Measurements from ENCODE around the gene ARPC1B.

ARPC1B gene

GRCh38 chr7:99407872-99408378 lies 33.4 kb downstream of the ARPC1B start:
- POLR2A ChIA-PET: interaction anchor here (0.9 to 2.5 kb wide), 8 partner anchors 9 to 97 kb away, joined by 4 to 15 read pairs (median 6); partner anchors contain the start of genes ARPC1B and ZKSCAN5
- no peak for DNase-seq (ENCODE audit: extremely low spot score)
- CTCF ChIA-PET: interaction anchor here (0.9 to 2.9 kb wide), 8 partner anchors 8 to 584 kb away, joined by 3 to 17 read pairs (median 4); no protein-coding TSS in a partner anchor
- TF ChIP-seq, protein P1, sequence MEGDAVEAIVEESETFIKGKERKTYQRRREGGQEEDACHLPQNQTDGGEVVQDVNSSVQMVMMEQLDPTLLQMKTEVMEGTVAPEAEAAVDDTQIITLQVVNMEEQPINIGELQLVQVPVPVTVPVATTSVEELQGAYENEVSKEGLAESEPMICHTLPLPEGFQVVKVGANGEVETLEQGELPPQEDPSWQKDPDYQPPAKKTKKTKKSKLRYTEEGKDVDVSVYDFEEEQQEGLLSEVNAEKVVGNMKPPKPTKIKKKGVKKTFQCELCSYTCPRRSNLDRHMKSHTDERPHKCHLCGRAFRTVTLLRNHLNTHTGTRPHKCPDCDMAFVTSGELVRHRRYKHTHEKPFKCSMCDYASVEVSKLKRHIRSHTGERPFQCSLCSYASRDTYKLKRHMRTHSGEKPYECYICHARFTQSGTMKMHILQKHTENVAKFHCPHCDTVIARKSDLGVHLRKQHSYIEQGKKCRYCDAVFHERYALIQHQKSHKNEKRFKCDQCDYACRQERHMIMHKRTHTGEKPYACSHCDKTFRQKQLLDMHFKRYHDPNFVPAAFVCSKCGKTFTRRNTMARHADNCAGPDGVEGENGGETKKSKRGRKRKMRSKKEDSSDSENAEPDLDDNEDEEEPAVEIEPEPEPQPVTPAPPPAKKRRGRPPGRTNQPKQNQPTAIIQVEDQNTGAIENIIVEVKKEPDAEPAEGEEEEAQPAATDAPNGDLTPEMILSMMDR (IDR thresholded peaks at IDR 0.05; ENCODE audit: control extremely low read depth, extremely low read depth, low read depth, missing control alignments): no peak

- DNase-seq (ENCODE audit: extremely low spot score): peak; percentile 95
- ChIA-PET POLR2A (interaction anchor here (0.5 to 2.5 kb wide), 12 partner anchors 9 to 1266 kb away, joined by 3 to 16 read pairs (median 6); partner anchors contain the start of genes ARPC1B and ZKSCAN5), CTCF (interaction anchor here (1.0 to 2.9 kb wide), 7 partner anchors 9 to 583 kb away, joined by 3 to 17 read pairs (median 4); no protein-coding TSS in a partner anchor)
- TF ChIP-seq, protein P1 (IDR thresholded peaks at IDR 0.05; ENCODE audit: control extremely low read depth, extremely low read depth, low read depth, missing control alignments): no peak
These were observed 34.1 kb downstream of the ARPC1B start, which contains the start of the genes BUD31 and PDAP1 for GRCh38 chr7:99408379-99409191. Gene BUD31, plus strand, starts transcription at chr7:99408969. Its CDS starts 2,124 bp downstream, at chr7:99411093. Gene PDAP1, minus strand, starts transcription at chr7:99408597. Its CDS starts 49 bp downstream, at chr7:99408548.

DNA sequence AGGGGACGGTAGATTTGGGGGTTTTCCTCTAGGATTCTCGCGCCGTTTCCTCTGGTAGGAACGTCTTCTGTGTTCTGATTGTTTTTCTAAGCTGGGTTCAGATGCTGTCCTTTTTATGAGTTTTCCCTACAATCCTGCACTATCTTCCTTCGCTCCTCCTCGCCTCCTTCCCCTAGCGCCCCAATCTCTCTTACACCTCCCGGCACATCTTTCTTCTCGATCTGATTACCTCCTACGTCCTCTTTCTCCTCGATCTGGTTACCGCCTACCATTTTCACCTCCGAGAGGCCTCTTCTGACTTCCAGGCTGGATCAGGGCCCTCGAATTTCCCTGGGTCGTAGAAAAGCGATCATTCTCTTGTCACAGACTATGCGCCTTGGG lies 34.7 kb downstream of the ARPC1B start:
- ChIA-PET CTCF (interaction anchor here (1.0 to 2.9 kb wide), 6 partner anchors 9 to 44 kb away, joined by 3 to 17 read pairs (median 4); no protein-coding TSS in a partner anchor), POLR2A (interaction anchor here (0.5 to 2.5 kb wide), 12 partner anchors 9 to 1265 kb away, joined by 3 to 16 read pairs (median 6); partner anchors contain the start of genes ARPC1B and ZKSCAN5)
- no peak for DNase-seq (ENCODE audit: extremely low spot score)
- TF ChIP-seq, protein P1 (IDR thresholded peaks at IDR 0.05; ENCODE audit: control extremely low read depth, extremely low read depth, low read depth, missing control alignments): no peak

DNA sequence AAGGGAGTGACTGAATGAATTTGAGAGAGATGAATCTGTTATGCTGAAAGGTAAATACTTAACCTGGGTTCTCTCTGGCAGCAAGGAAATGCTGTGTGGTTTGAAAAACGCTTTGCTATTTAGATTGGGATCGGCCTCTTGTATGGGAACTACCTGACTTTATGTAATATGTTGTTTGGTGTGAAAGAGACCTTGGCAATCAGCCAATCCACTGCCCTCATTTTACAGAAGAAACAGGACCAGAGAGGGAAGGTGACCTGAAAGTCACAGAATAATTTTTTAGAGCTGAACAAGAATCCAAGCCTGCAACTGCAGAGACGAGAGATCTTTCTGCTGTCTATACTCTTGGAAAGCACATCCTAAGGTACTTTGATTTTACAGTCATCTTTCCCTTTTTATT lies 35.3 kb downstream of the ARPC1B start:
- CTCF ChIA-PET: interaction anchor here (1.2 to 1.7 kb wide), 2 partner anchors 17 to 21 kb away, joined by 3 to 5 read pairs; no protein-coding TSS in a partner anchor
- TF ChIP-seq, protein P1 (IDR thresholded peaks at IDR 0.05; ENCODE audit: control extremely low read depth, extremely low read depth, low read depth, missing control alignments): no peak
- DNase-seq (ENCODE audit: extremely low spot score): no peak
- POLR2A ChIA-PET: interaction anchor here (2.0 to 2.5 kb wide), 3 partner anchors 10 to 34 kb away, joined by 7 to 16 read pairs (median 15); no protein-coding TSS in a partner anchor

DNA sequence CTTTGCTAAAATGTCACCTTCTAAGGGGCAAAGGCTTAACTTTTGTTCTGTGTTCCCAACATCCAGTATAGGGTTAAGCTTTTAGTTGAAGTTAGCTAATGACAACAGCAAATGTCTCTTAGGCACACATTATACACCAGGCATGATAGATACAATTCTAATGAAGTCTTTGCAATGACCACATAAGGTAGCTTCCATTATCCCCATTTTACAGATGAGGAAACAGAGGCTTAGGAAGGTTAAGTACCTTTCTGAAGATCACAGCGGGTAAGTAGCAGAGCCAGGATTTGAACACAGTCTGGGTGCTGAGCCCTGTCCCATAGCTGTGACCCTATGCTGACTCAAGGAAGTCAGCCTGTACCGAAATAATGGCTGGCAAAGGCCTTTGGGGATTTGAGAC lies 36.1 kb downstream of the ARPC1B start:
- DNase-seq (ENCODE audit: extremely low spot score): no peak
- TF ChIP-seq, protein P1 (IDR thresholded peaks at IDR 0.05; ENCODE audit: control extremely low read depth, extremely low read depth, low read depth, missing control alignments): no peak
- POLR2A ChIA-PET: interaction anchor here (2.3 kb wide), 1 partner anchor 11 kb away, joined by 16 read pairs; no protein-coding TSS in a partner anchor
- CTCF ChIA-PET: interaction anchor here (1.1 kb wide), 1 partner anchor 10 kb away, joined by 3 read pairs; no protein-coding TSS in a partner anchor

Data from GM10248 (cell line).